ENCODE results near the gene NSG1. TPM values are rescaled to one million over a fixed set of nuclear protein-coding genes. Genes with fewer than 3 reads are reported as not detected.

The NSG1 gene
- total RNA-seq, 1 donor from 2014 or later: 10.6 TPM

DNA sequence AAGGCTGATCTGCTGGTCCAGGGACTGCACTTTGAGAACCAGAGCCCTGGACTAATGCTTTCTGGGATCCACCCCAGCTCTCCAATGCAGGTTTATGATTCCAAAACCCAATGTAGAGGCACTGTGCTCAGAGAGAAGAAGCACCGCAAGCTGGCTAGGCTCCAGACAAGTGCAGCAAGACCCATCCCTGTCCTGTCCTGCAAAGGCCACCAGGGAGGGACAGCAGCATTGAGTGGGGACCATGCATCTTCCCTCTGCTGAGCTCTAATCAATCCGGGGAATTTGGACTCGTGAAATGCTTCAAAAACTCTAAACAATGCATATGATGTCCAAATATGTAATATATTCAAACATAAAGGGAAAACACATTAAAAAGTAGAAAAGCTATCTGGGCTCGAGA is 10.8 kb upstream of the NSG1 start:
- H3K36me3 ChIP-seq (ENCODE audit: insufficient read depth, low read length): no peaks in the 10 kb centered on the region

DNA sequence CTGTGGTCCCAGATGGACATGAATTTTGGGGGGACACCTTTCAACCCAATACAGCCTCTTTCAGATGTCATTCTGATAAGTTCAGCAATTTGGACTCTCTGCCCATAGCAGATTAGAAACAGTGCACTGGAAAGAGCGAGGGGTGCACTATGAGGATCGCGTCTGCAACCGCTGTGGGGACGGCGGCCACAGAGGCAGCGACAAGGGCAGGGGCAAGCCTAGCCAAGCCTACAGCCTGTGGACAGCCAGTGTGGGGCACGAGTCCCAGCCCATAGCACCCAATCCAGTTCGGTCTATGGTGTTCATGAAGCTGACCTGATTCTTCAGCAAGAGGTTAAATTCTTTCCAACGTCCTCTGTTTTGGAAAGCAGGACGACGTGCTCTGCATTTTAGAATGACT is 9.7 kb upstream of the NSG1 start:
- Mint-ChIP-seq H3K27ac (ENCODE audit: unreplicated experiment) (no peak overlapping the region), H3K4me3 (ENCODE audit: unreplicated experiment) (no peak overlapping the region), H3K36me3 (ENCODE audit: low read depth, unreplicated experiment) (no peaks in the 10 kb centered on the region), H3K9me3 (ENCODE audit: unreplicated experiment) (no peaks in the 10 kb centered on the region), H3K27me3 (ENCODE audit: low read depth, unreplicated experiment) (peaks cover 54% of the 10 kb centered on the region), H3K4me1 (ENCODE audit: low read depth, unreplicated experiment) (no peaks in the 10 kb centered on the region)
- no peaks in the 10 kb centered on the region for H3K79me2 ChIP-seq (ENCODE audit: insufficient read depth, low read length)
- no peaks in the 10 kb centered on the region for H4K20me1 ChIP-seq (ENCODE audit: insufficient read depth, low read length)
- TF ChIP-seq EZH2 (IDR thresholded peaks at IDR 0.05; ENCODE audit: insufficient read depth, low read length): no peak
- TF ChIP-seq, protein P1, sequence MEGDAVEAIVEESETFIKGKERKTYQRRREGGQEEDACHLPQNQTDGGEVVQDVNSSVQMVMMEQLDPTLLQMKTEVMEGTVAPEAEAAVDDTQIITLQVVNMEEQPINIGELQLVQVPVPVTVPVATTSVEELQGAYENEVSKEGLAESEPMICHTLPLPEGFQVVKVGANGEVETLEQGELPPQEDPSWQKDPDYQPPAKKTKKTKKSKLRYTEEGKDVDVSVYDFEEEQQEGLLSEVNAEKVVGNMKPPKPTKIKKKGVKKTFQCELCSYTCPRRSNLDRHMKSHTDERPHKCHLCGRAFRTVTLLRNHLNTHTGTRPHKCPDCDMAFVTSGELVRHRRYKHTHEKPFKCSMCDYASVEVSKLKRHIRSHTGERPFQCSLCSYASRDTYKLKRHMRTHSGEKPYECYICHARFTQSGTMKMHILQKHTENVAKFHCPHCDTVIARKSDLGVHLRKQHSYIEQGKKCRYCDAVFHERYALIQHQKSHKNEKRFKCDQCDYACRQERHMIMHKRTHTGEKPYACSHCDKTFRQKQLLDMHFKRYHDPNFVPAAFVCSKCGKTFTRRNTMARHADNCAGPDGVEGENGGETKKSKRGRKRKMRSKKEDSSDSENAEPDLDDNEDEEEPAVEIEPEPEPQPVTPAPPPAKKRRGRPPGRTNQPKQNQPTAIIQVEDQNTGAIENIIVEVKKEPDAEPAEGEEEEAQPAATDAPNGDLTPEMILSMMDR (IDR thresholded peaks at IDR 0.05; ENCODE audit: insufficient read depth, low read depth, low read length): no peak
- H3K27ac ChIP-seq (ENCODE audit: low read depth, low read length): no peak overlapping the region
- H3K9me3 ChIP-seq (ENCODE audit: insufficient read depth, low read depth, low read length): no peaks in the 10 kb centered on the region
- H2AFZ ChIP-seq (ENCODE audit: low read depth, low read length): no peak overlapping the region
- no peak for FAIRE-seq
- no peak for DNase-seq (ENCODE audit: low read depth)
- H3K9ac ChIP-seq (ENCODE audit: low read length): no peak overlapping the region
- H3K4me3 ChIP-seq (ENCODE audit: insufficient read depth, low read depth, low read length): no peak overlapping the region
- no peaks in the 10 kb centered on the region for H3K36me3 ChIP-seq (ENCODE audit: insufficient read depth, low read length)
- H3K4me1 ChIP-seq (ENCODE audit: insufficient read depth, low read length): no peaks in the 10 kb centered on the region
- H3K27me3 ChIP-seq (ENCODE audit: insufficient read depth, low read length): peaks cover 10% of the 10 kb centered on the region
- no peak overlapping the region for H3K4me2 ChIP-seq (ENCODE audit: low read length)

More for the DNA sequence above, 10.8 kb upstream of the NSG1 start:
- Histone ChIP-seq H3K79me2 (ENCODE audit: insufficient read depth, low read length) (no peaks in the 10 kb centered on the region), H3K4me3 (ENCODE audit: insufficient read depth, low read depth, low read length) (no peak overlapping the region), H2AFZ (ENCODE audit: low read depth, low read length) (no peak overlapping the region), H3K9me3 (ENCODE audit: insufficient read depth, low read depth, low read length) (no peaks in the 10 kb centered on the region), H4K20me1 (ENCODE audit: insufficient read depth, low read length) (no peaks in the 10 kb centered on the region), H3K9ac (ENCODE audit: low read length) (no peak overlapping the region), H3K4me2 (ENCODE audit: low read length) (no peak overlapping the region), H3K4me1 (ENCODE audit: insufficient read depth, low read length) (no peaks in the 10 kb centered on the region), H3K27ac (ENCODE audit: low read depth, low read length) (no peak overlapping the region), H3K27me3 (ENCODE audit: insufficient read depth, low read length) (peaks cover 4% of the 10 kb centered on the region)
- Mint-ChIP-seq H3K4me1 (ENCODE audit: low read depth, unreplicated experiment) (no peaks in the 10 kb centered on the region), H3K4me3 (ENCODE audit: unreplicated experiment) (no peak overlapping the region), H3K36me3 (ENCODE audit: low read depth, unreplicated experiment) (no peaks in the 10 kb centered on the region), H3K9me3 (ENCODE audit: unreplicated experiment) (no peaks in the 10 kb centered on the region), H3K27me3 (ENCODE audit: low read depth, unreplicated experiment) (peaks cover 54% of the 10 kb centered on the region), H3K27ac (ENCODE audit: unreplicated experiment) (no peak overlapping the region)
- no peak for TF ChIP-seq EZH2 (IDR thresholded peaks at IDR 0.05; ENCODE audit: insufficient read depth, low read length)
- TF ChIP-seq, protein P1 (IDR thresholded peaks at IDR 0.05; ENCODE audit: insufficient read depth, low read depth, low read length): no peak
- no peak for FAIRE-seq
- DNase-seq (ENCODE audit: low read depth): no peak

DNA sequence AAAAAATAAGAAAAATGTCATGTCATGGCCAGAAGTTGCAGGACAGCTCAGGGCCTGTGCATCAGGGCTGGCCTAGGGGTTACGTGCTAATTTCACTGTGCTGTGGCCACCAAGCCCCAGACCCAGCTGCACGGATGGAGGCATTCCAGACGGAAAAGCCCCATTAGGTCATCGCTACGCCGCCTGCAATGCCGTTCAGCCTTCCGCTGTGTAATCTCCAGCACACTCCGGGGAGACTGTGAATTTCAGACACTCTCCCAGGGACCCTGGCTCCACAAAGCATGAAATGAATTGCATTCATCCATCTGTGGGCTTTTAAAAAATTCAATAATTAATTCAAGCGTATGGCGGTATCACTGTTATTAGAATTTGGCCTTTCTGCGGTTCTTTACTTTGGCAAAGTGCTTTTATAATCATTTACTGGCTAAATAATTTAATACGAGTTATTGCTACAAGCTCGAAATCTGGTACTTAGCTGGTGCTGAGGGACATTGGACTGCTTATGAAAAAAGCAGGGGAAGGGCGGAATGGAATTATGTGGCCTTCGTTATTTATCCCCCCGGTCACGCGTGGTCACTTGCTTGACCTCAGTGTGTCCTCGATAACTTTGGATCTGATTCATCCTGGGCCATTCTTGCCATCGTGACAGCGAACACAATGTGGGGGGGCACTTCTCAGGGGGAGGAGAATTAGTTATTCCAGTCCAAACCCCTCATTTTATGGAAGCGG is 9.0 kb upstream of the NSG1 start:
- DNase-seq (ENCODE audit: low read depth): no peak
- Histone ChIP-seq H3K4me2 (ENCODE audit: low read length) (no peak overlapping the region), H3K4me1 (ENCODE audit: insufficient read depth, low read length) (no peaks in the 10 kb centered on the region), H3K4me3 (ENCODE audit: insufficient read depth, low read depth, low read length) (no peak overlapping the region), H3K27ac (ENCODE audit: low read depth, low read length) (no peak overlapping the region), H2AFZ (ENCODE audit: low read depth, low read length) (no peak overlapping the region), H3K9ac (ENCODE audit: low read length) (no peak overlapping the region), H4K20me1 (ENCODE audit: insufficient read depth, low read length) (no peaks in the 10 kb centered on the region), H3K36me3 (ENCODE audit: insufficient read depth, low read length) (no peaks in the 10 kb centered on the region), H3K9me3 (ENCODE audit: insufficient read depth, low read depth, low read length) (no peaks in the 10 kb centered on the region), H3K79me2 (ENCODE audit: insufficient read depth, low read length) (no peaks in the 10 kb centered on the region), H3K27me3 (ENCODE audit: insufficient read depth, low read length) (peaks cover 16% of the 10 kb centered on the region)
- FAIRE-seq: no peak
- no peaks in the 10 kb centered on the region for H3K36me3 Mint-ChIP-seq (ENCODE audit: low read depth, unreplicated experiment)
- H3K9me3 Mint-ChIP-seq (ENCODE audit: unreplicated experiment): no peaks in the 10 kb centered on the region
- H3K4me1 Mint-ChIP-seq (ENCODE audit: low read depth, unreplicated experiment): no peaks in the 10 kb centered on the region
- peaks cover 61% of the 10 kb centered on the region for H3K27me3 Mint-ChIP-seq (ENCODE audit: low read depth, unreplicated experiment)
- no peak for TF ChIP-seq EZH2 (IDR thresholded peaks at IDR 0.05; ENCODE audit: insufficient read depth, low read length)
- TF ChIP-seq, protein P1 (IDR thresholded peaks at IDR 0.05; ENCODE audit: insufficient read depth, low read depth, low read length): no peak
- H3K27ac Mint-ChIP-seq (ENCODE audit: unreplicated experiment): no peak overlapping the region
- H3K4me3 Mint-ChIP-seq (ENCODE audit: unreplicated experiment): no peak overlapping the region

All from astrocyte (in vitro differentiated cells and primary cell).